ENCODE results near the gene RPL29. TPM values are rescaled to one million over a fixed set of nuclear protein-coding genes. Genes with fewer than 3 reads are reported as not detected.

RPL29 gene
- total and polyA plus RNA-seq, 2 of the 13 experiments (the other 11 are each of a cell fraction or from before 2014, with no cell fraction given) = 1,348 to 2,263 TPM

- Histone ChIP-seq H3K9ac (ENCODE audit: insufficient read depth, low read depth, low read length) (no peak overlapping the region), H2AFZ (ENCODE audit: low read length) (no peak overlapping the region)
- BruUV-seq (replicated peaks) = no TSS peak
Observed at GRCh38 chr3:52026041-52026440, 30.3 kb upstream of the RPL29 start.

More at GRCh38 chr3:52026041-52026440, 30.3 kb upstream of the RPL29 start:
- Histone ChIP-seq H3K4me3 (replicated peaks in 1 of 3; ENCODE audit: insufficient read depth in 1 of 3, low read depth in 2 of 3, low read length in 3 of 3) (no peak overlapping the region), H3K27me3 (ENCODE audit: control insufficient read depth in 1 of 2, insufficient read depth in 2 of 2, low read length in 2 of 2) (peaks cover 1 to 37% of the 10 kb centered on the region in 2 experiments; a peak in 4 of 5 replicates), H3K27ac (ENCODE audit: extremely low read length, insufficient read depth, low read length) (no peak overlapping the region), H3K4me1 (ENCODE audit: insufficient read depth, low read length) (peaks cover 60% of the 10 kb centered on the region), H3K36me3 (replicated peaks in 1 of 2; ENCODE audit: control insufficient read depth in 1 of 2, insufficient read depth in 2 of 2, low read length in 2 of 2) (no peaks in the 10 kb centered on the region), H3K9me3 (ENCODE audit: low read length) (no peaks in the 10 kb centered on the region), H3K79me2 (ENCODE audit: insufficient read depth, low read length) (no peaks in the 10 kb centered on the region), H4K20me1 (ENCODE audit: insufficient read depth, low read length) (no peaks in the 10 kb centered on the region), H3K4me2 (ENCODE audit: low read depth, low read length) (no peak overlapping the region)
- in situ Hi-C loops (cut with HindIII; ENCODE audit: extremely low pct_ligation_motif_present, low pct_unique_long_range_greater_than_20kb) (no loop called here), intact Hi-C loops (cut with micrococcal nuclease; ENCODE audit: unreplicated experiment) (no loop called here)
- no peak for DNase-seq (ENCODE audit: low spot score)
- POLR2A ChIA-PET = no interaction called here
- no peak for TF ChIP-seq NFKB2 (CRISPR knock-in tag; IDR thresholded peaks at IDR 0.05; ENCODE audit: borderline replicate concordance)
- TF ChIP-seq, protein P1, sequence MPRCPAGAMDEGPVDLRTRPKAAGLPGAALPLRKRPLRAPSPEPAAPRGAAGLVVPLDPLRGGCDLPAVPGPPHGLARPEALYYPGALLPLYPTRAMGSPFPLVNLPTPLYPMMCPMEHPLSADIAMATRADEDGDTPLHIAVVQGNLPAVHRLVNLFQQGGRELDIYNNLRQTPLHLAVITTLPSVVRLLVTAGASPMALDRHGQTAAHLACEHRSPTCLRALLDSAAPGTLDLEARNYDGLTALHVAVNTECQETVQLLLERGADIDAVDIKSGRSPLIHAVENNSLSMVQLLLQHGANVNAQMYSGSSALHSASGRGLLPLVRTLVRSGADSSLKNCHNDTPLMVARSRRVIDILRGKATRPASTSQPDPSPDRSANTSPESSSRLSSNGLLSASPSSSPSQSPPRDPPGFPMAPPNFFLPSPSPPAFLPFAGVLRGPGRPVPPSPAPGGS (CRISPR knock-in tag; IDR thresholded peaks at IDR 0.05) = no peak
- no peak for TF ChIP-seq AKAP8 (CRISPR knock-in tag; IDR thresholded peaks at IDR 0.05)
- no peak for TF ChIP-seq ZNF407 (CRISPR knock-in tag; IDR thresholded peaks at IDR 0.05; ENCODE audit: not compliant biosample characterization)
- TF ChIP-seq, protein P2, sequence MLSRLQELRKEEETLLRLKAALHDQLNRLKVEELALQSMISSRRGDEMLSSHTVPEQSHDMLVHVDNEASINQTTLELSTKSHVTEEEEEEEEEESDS (CRISPR knock-in tag; IDR thresholded peaks at IDR 0.05; ENCODE audit: borderline replicate concordance) = no peak
- TF ChIP-seq SIN3A (IDR thresholded peaks at IDR 0.05; ENCODE audit: borderline replicate concordance, low read depth, low read length) = no peak
- TF ChIP-seq MTA3 (CRISPR knock-in tag; IDR thresholded peaks at IDR 0.05) = no peak
- TF ChIP-seq, protein P3, sequence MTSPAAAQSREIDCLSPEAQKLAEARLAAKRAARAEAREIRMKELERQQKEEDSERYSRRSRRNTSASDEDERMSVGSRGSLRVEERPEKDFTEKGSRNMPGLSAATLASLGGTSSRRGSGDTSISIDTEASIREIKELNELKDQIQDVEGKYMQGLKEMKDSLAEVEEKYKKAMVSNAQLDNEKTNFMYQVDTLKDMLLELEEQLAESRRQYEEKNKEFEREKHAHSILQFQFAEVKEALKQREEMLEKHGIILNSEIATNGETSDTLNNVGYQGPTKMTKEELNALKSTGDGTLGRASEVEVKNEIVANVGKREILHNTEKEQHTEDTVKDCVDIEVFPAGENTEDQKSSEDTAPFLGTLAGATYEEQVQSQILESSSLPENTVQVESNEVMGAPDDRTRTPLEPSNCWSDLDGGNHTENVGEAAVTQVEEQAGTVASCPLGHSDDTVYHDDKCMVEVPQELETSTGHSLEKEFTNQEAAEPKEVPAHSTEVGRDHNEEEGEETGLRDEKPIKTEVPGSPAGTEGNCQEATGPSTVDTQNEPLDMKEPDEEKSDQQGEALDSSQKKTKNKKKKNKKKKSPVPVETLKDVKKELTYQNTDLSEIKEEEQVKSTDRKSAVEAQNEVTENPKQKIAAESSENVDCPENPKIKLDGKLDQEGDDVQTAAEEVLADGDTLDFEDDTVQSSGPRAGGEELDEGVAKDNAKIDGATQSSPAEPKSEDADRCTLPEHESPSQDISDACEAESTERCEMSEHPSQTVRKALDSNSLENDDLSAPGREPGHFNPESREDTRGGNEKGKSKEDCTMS (CRISPR knock-in tag; conservative IDR thresholded peaks at IDR 0.05) = no peak
- no peak for ATAC-seq
- FAIRE-seq = no peak
- CTCF ChIA-PET (ENCODE audit: low intra/inter-chr PET ratio, low total read pairs) = no interaction called here
- 21% methylated on average over 4 of the region's 4 CpGs for WGBS (ENCODE audit: low lambda C conversion rate)

Data from HepG2 (cell line).